Upper lobe of left lung (tissue), 6 donors: ENCODE data around the gene PRR5L. TPM values are rescaled to one million over a fixed set of nuclear protein-coding genes. Genes with fewer than 3 reads are reported as not detected.
"Not testable (repeated sequence)": the region's sequence is repeated elsewhere in the genome, so short reads cannot be mapped to it uniquely, and the experiment has no call there.

Source experiments
- ATAC-seq, 2 donors: fragments of 200-7000 bp; cut with Tn5 transposase; one replicate each; pipeline ENCODE4 v1.9.1; 2022; ENCODE audit warnings: mild to moderate bottlenecking in 2 of 2, moderate library complexity in 2 of 2; ENCODE audit not compliant: low FRiP score in 2 of 2
- DNase-seq, 2 donors: peaks; one replicate each; pipeline ENCODE4 v3.0.0-alpha.2; 2019 to 2020
- H3K27ac ChIP-seq, 4 donors: fragments of 200-600 bp; sonication (generic); one replicate each; pipeline ENCODE4 v1.5.1; 2016 to 2019
- H3K27me3 ChIP-seq, 4 donors: fragments of 200-600 bp; sonication (generic); one replicate each; pipeline ENCODE4 v1.5.1; 2017 to 2019
- H3K36me3 ChIP-seq, 4 donors: fragments of 200-600 bp; sonication (generic); one replicate each; pipeline ENCODE4 v1.5.1; 2016 to 2019
- H3K4me1 ChIP-seq, 4 donors: fragments of 200-600 bp; sonication (generic); one replicate each; pipeline ENCODE4 v1.5.1; 2018 to 2019
- H3K4me3 ChIP-seq, 4 donors: fragments of 200-600 bp; sonication (generic); one replicate each; pipeline ENCODE4 v1.5.1; 2017 to 2019; ENCODE audit warnings: mild to moderate bottlenecking in 2 of 4, moderate library complexity in 1 of 4
- H3K9me3 ChIP-seq, 4 donors: fragments of 200-600 bp; sonication (generic); one replicate each; pipeline ENCODE4 v1.5.1; 2018 to 2019
- EP300 ChIP-seq, 4 donors: sonication (generic); formaldehyde crosslinking; IDR thresholded peaks; one replicate each; pipeline ENCODE4 v1.5.1; 2017; ENCODE audit warnings: antibody characterized with exemption in 4 of 4, control low read depth in 2 of 4
- POLR2A ChIP-seq, 4 donors: fragments of 450-650 bp; IDR thresholded peaks; one replicate each; pipeline ENCODE4 v1.5.1; 2016 to 2017; ENCODE audit warnings: antibody characterized with exemption in 4 of 4, mild to moderate bottlenecking in 2 of 4
- POLR2AphosphoS5 ChIP-seq, 2 donors: sonication (generic); formaldehyde crosslinking; IDR thresholded peaks; one replicate each; pipeline ENCODE4 v1.5.1; 2017; ENCODE audit warnings: antibody characterized with exemption in 2 of 2
- WGBS, 2 donors: methylation state at CpG; one replicate each; pipeline ENCODE4 v1.1.5; 2017 to 2018; 5-methylcytosine and 5-hydroxymethylcytosine counted together
- total RNA-seq, 6 donors: library from RNA; depleted of rRNA in 4 of 6; stranded (reverse); fragments of >200 nt in 4 of 6; gene quantifications; one replicate each; pipeline versions ENCODE4 v1.1.0 to v1.2.1, GENCODE V29; 2016 to 2021
- TF ChIP-seq, protein P1 (sequence below), 6 experiments: fragments of 450-650 bp in 4 of 6; fragments of 200-600 bp in 2 of 6; sonication (generic) in 2 of 6; IDR thresholded peaks; one replicate each; pipeline ENCODE4 v1.5.1; 2016 to 2019; ENCODE audit warnings: antibody characterized with exemption in 6 of 6
- donor health status: DM: no; HTN: no; CAD: no; lungs with moderate emphysema.
- donor health status: DM: no; HTN: yes; CAD: no; lungs with severe emphysema.

The PRR5L gene
- total RNA-seq, 6 donors from 2014 or later, result 18.9 to 40.5 (median 27.6) TPM

DNA sequence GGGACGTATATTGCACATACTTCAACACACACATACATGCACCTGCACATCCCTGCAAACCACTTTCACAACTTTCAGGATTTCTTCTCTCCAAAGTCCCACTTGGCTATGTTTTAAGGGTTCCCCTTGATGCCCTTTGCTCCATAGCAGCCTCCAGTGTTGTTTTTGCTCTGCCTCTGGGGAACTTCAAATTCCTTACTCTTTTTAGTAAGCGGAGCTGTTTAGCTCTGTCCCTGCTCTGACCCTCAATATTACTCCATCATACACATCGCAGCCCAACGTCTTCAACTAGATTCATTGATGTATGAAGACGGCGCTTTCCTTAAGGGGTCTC lies 18.3 kb downstream of the PRR5L start:
- DNase-seq (no peak), ATAC-seq (no peak)
- H3K36me3 ChIP-seq, result no peaks in the 10 kb centered on the region
- no peaks in the 10 kb centered on the region for H3K9me3 ChIP-seq
- H3K4me3 ChIP-seq, result no peak overlapping the region
- no peak overlapping the region for H3K27ac ChIP-seq
- peaks cover 0 to 7% (median 1%) of the 10 kb centered on the region in 4 donors for H3K4me1 ChIP-seq
- H3K27me3 ChIP-seq, result no peaks in the 10 kb centered on the region
- TF ChIP-seq, protein P1, sequence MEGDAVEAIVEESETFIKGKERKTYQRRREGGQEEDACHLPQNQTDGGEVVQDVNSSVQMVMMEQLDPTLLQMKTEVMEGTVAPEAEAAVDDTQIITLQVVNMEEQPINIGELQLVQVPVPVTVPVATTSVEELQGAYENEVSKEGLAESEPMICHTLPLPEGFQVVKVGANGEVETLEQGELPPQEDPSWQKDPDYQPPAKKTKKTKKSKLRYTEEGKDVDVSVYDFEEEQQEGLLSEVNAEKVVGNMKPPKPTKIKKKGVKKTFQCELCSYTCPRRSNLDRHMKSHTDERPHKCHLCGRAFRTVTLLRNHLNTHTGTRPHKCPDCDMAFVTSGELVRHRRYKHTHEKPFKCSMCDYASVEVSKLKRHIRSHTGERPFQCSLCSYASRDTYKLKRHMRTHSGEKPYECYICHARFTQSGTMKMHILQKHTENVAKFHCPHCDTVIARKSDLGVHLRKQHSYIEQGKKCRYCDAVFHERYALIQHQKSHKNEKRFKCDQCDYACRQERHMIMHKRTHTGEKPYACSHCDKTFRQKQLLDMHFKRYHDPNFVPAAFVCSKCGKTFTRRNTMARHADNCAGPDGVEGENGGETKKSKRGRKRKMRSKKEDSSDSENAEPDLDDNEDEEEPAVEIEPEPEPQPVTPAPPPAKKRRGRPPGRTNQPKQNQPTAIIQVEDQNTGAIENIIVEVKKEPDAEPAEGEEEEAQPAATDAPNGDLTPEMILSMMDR (IDR thresholded peaks at IDR 0.05), result no peak
- TF ChIP-seq POLR2AphosphoS5 (IDR thresholded peaks at IDR 0.05), result no peak
- no peak for TF ChIP-seq EP300 (IDR thresholded peaks at IDR 0.05)
- TF ChIP-seq POLR2A (IDR thresholded peaks at IDR 0.05), result no peak
- WGBS, 2 donors, result 72 to 76% methylated on average over 6 of the region's 6 CpGs

GRCh38 chr11:36316049-36316448 lies 20.0 kb downstream of the PRR5L start:
- Histone ChIP-seq H3K36me3 (no peaks in the 10 kb centered on the region), H3K27me3 (no peaks in the 10 kb centered on the region), H3K4me1 (no peaks in the 10 kb centered on the region), H3K9me3 (no peaks in the 10 kb centered on the region), H3K27ac (no peak overlapping the region), H3K4me3 (no peak overlapping the region)
- 61 to 78% methylated on average over 3 of the region's 3 CpGs for WGBS, 2 donors
- DNase-seq (no peak), ATAC-seq (no peak)
- TF ChIP-seq POLR2A (IDR thresholded peaks at IDR 0.05) (no peak), EP300 (IDR thresholded peaks at IDR 0.05) (no peak), POLR2AphosphoS5 (IDR thresholded peaks at IDR 0.05) (no peak)
- TF ChIP-seq, protein P1 (IDR thresholded peaks at IDR 0.05), result no peak

DNA sequence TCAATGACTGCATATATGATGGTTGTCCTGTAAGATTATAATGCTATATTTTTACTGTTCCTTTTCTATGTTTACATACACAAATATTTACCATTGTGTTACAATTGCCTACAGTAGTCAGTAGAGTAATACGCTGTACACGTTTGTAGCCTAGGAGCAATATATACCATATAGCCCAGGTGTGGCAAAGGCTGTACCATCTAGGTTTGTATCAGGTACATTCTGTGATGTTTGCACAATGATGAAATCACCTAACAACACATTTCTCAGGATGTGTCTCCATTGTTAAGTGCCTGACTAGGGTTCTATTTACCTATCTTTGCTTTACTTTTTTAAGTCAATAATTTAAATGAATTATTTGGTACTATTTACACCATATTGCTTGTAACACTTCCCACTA lies 21.9 kb downstream of the PRR5L start:
- no peak for TF ChIP-seq EP300 (IDR thresholded peaks at IDR 0.05)
- no peak for TF ChIP-seq POLR2AphosphoS5 (IDR thresholded peaks at IDR 0.05)
- TF ChIP-seq, protein P1 (IDR thresholded peaks at IDR 0.05), result no peak
- no peak for TF ChIP-seq POLR2A (IDR thresholded peaks at IDR 0.05)
- WGBS, 2 donors, result 32 to 59% methylated on average over 2 of the region's 2 CpGs
- Histone ChIP-seq H3K27ac (no peak overlapping the region), H3K27me3 (no peaks in the 10 kb centered on the region), H3K4me3 (no peak overlapping the region), H3K4me1 (no peaks in the 10 kb centered on the region), H3K36me3 (no peaks in the 10 kb centered on the region), H3K9me3 (no peaks in the 10 kb centered on the region)
- DNase-seq (no peak), ATAC-seq (no peak)

DNA sequence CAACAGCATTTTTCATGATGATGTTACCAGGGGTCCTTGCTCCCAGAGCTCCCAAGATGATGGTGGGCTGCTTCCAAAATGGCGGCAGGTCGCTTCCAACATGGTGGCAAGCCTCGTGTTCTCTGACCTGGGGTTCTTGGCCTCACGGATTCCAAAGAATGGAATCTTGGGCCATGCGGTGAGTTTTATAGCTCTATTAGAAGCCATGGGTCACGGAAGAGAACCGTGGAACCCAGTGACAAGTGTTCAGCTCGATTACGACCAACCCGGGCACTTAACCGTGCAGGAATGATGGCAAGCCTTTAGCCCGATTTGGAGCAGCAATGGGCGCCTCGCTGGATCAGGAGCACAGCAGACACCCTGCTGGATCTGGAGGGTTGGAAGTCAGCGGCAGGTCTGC lies 28.9 kb downstream of the PRR5L start:
- not testable (repeated sequence) for H3K9me3 ChIP-seq, H3K27me3 ChIP-seq, H3K36me3 ChIP-seq, H3K4me1 ChIP-seq, H3K4me3 ChIP-seq, ATAC-seq, H3K27ac ChIP-seq
- 94% methylated on average over 14 to 15 of the region's 15 CpGs for WGBS, 2 donors
- peak in 1 of 2 donors; percentile 38 for DNase-seq

GRCh38 chr11:36325403-36325802 lies 29.3 kb downstream of the PRR5L start:
- H3K4me3 ChIP-seq, H3K36me3 ChIP-seq, ATAC-seq, H3K9me3 ChIP-seq, H3K27me3 ChIP-seq, DNase-seq, H3K27ac ChIP-seq, H3K4me1 ChIP-seq: not testable (repeated sequence)
- 90 to 93% methylated on average over 5 of the region's 5 CpGs for WGBS, 2 donors

DNA sequence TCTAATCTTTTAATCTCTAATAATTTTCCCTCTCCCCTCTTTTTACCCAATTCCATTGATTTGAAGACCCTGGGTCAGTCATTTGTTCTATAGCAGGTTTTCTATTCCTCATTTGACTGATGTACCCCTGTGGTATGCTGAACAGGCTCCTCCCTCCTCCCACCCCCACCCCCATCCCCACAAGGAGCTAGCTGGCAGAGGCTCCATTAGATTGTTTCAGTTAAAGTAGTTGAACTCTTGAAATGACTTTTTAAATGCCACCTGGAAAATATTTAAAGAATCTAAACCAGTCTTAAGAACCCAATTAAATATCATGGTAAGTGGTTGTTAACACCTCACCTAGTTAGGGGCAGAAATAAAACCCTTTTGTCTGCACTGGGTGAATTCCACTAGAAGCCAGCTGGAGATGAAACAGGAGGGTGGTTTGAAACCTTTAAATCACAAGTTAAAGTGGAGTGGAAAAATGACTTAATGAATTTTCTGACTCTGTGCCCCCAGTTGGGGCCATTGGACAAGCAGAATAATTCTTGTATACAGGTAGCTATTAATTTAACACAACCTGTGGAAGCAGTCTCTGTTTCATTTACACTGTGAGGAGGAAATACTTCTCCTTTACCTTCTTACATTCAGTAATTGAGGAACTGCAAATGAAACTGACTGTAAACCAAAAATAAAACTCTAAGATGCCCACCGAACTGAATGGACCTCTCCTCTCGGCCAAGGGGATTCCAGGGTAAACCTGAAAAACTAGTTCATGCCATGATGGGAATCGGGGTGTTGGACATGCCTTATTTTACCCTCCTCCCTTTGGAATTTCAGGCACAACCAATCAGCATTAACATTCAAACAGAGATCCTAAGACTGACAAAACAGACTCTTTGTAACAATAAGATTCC lies 30.7 kb downstream of the PRR5L start:
- Histone ChIP-seq H3K27ac (no peak overlapping the region), H3K36me3 (no peaks in the 10 kb centered on the region), H3K27me3 (no peaks in the 10 kb centered on the region), H3K9me3 (no peaks in the 10 kb centered on the region), H3K4me1 (no peaks in the 10 kb centered on the region), H3K4me3 (no peak overlapping the region)
- no peak for ATAC-seq
- TF ChIP-seq POLR2AphosphoS5 (IDR thresholded peaks at IDR 0.05) (no peak), EP300 (IDR thresholded peaks at IDR 0.05) (no peak), POLR2A (IDR thresholded peaks at IDR 0.05) (no peak)
- TF ChIP-seq, protein P1 (IDR thresholded peaks at IDR 0.05), result no peak
- no peak for DNase-seq
- 56 to 63% methylated on average over 3 of the region's 3 CpGs for WGBS, 2 donors
